ENCODE measurements around the gene ZDHHC11B.

DNA sequence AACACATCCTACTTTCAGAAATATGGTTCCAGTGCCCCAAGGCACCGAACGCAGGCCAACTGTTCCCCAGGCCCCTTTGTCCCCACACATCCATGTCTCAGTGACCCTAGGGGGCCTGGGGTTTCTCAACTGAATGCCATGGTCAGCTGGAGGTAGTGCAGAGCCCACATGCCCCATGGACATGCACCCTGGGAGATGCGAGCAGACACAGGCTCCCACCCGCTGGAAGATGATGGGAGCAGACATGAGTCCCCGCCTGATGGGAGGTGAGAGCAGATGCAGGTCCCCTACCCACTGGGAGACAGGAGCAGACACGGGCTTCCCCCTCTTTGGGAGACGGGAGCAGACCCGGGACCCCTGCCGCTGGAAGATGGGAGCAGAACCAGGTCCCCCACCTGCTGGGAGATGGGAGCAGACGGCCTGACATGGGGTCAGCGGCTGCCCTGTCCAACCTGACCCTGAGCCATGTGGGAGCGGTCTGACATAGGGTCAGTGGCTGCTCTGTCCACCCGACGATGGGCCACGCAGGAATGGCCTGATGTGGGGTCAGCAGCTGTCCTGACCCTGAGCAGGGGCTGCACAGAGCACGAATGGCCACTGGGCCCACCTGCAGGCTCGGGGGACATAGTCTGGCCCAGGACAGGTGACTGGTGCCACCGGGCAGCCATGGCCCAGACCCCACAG lies 18.4 kb downstream of the ZDHHC11B start:
- TF ChIP-seq, protein P1, sequence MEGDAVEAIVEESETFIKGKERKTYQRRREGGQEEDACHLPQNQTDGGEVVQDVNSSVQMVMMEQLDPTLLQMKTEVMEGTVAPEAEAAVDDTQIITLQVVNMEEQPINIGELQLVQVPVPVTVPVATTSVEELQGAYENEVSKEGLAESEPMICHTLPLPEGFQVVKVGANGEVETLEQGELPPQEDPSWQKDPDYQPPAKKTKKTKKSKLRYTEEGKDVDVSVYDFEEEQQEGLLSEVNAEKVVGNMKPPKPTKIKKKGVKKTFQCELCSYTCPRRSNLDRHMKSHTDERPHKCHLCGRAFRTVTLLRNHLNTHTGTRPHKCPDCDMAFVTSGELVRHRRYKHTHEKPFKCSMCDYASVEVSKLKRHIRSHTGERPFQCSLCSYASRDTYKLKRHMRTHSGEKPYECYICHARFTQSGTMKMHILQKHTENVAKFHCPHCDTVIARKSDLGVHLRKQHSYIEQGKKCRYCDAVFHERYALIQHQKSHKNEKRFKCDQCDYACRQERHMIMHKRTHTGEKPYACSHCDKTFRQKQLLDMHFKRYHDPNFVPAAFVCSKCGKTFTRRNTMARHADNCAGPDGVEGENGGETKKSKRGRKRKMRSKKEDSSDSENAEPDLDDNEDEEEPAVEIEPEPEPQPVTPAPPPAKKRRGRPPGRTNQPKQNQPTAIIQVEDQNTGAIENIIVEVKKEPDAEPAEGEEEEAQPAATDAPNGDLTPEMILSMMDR (IDR thresholded peaks at IDR 0.05; ENCODE audit: low read depth, low read length): no peak
- TF ChIP-seq EZH2phosphoT487 (IDR thresholded peaks at IDR 0.05; ENCODE audit: low read depth): no peak

All from OCI-LY3 (cell line).